HepG2 (cell line): ENCODE data around the gene PHF2. TPM values are rescaled to one million over a fixed set of nuclear protein-coding genes. Genes with fewer than 3 reads are reported as not detected.

Source experiments
- ATAC-seq: fragments of 200-7000 bp; cut with Tn5 transposase; 3 replicates; pipeline ENCODE4 v1.9.1; 2020; ENCODE audit warnings: mild to moderate bottlenecking, moderate library complexity
- BruUV-seq: library from RNA; stranded (reverse); fragments of 400-500 nt; replicated peaks from 2 replicates; lab custom pipeline; 2021; lab: Mats Ljungman, UMichigan
- CTCF ChIA-PET: fragments of 300-600 bp; formaldehyde crosslinking; extraction: SDS; loops from one replicate; lab custom pipeline; 2021; ENCODE audit warnings: low total read pairs, inconsistent platforms, low intra/inter-chr PET ratio; lab: Yijun Ruan, JAX
- POLR2A ChIA-PET: fragments of 350-600 bp; sonication (Branson Sonifier 250); formaldehyde crosslinking; loops from one replicate; lab custom pipeline; 2020; ENCODE audit warnings: antibody characterized with exemption, inconsistent platforms; lab: Yijun Ruan, JAX
- DNase-seq: peaks from one replicate; pipeline ENCODE4 v3.0.0-alpha.2; 2015; ENCODE audit warnings: low spot score
- FAIRE-seq: peaks from 3 replicates; lab custom pipeline; 2011; peaks lifted over from hg19 to GRCh38; lab: Jason Lieb, UNC
- H2AFZ ChIP-seq: one replicate; pipeline ENCODE4 v1.6.1; 2011; ENCODE audit warnings: low read length, inconsistent platforms
- H3K27ac ChIP-seq: fragments of 300-600 bp; 3 replicates; pipeline ENCODE4 v1.8.0; 2011; ENCODE audit warnings: mixed run types, mild to moderate bottlenecking, mixed read lengths, low read length, inconsistent platforms; ENCODE audit not compliant: insufficient read depth; ENCODE audit errors: extremely low read length
- H3K27me3 ChIP-seq, 2 experiments: fragments of 200-600 bp in 1 of 2; 2 replicates in 1 of 2; 3 replicates in 1 of 2; pipeline versions ENCODE4 v1.6.0 to v1.8.0; 2011; ENCODE audit warnings: low read length in 2 of 2, mild to moderate bottlenecking in 2 of 2, moderate library complexity in 2 of 2, inconsistent platforms in 1 of 2; ENCODE audit not compliant: insufficient read depth in 2 of 2, control insufficient read depth in 1 of 2
- H3K36me3 ChIP-seq, 2 experiments: fragments of 200-600 bp in 1 of 2; replicated peaks in 1 of 2; 2 replicates in 1 of 2; 3 replicates in 1 of 2; pipeline versions ENCODE4 v1.5.1 to v1.8.0; 2011; ENCODE audit warnings: low read length in 2 of 2, inconsistent platforms in 1 of 2; ENCODE audit not compliant: insufficient read depth in 2 of 2, control insufficient read depth in 1 of 2
- H3K4me1 ChIP-seq: 2 replicates; pipeline ENCODE4 v1.5.1; 2012; ENCODE audit warnings: low read length, inconsistent platforms; ENCODE audit not compliant: insufficient read depth
- H3K4me2 ChIP-seq: 2 replicates; pipeline ENCODE4 v1.6.0; 2011; ENCODE audit warnings: low read depth, low read length, inconsistent platforms
- H3K4me3 ChIP-seq, 3 experiments: fragments of 200-600 bp in 1 of 3; sonication (generic), shearing (Covaris generic) in 1 of 3; replicated peaks in 1 of 3; 2 replicates each; pipeline ENCODE4 v1.5.1; 2011 to 2016; ENCODE audit warnings: low read length in 3 of 3, inconsistent platforms in 2 of 3, low read depth in 2 of 3, mild to moderate bottlenecking in 2 of 3, control low read depth in 1 of 3, mixed read lengths in 1 of 3; ENCODE audit not compliant: insufficient read depth in 1 of 3
- H3K79me2 ChIP-seq: one replicate; pipeline ENCODE4 v1.6.1; 2011; ENCODE audit warnings: low read length, inconsistent platforms; ENCODE audit not compliant: insufficient read depth
- H3K9ac ChIP-seq: 2 replicates; pipeline ENCODE4 v1.6.0; 2011; ENCODE audit warnings: mild to moderate bottlenecking, low read depth, low read length, inconsistent platforms; ENCODE audit not compliant: insufficient read depth
- H3K9me3 ChIP-seq: 2 replicates; pipeline ENCODE4 v1.5.1; 2012; ENCODE audit warnings: mild to moderate bottlenecking, low read length
- H4K20me1 ChIP-seq: 2 replicates; pipeline ENCODE4 v1.6.0; 2011; ENCODE audit warnings: inconsistent platforms, mild to moderate bottlenecking, low read length, moderate library complexity; ENCODE audit not compliant: insufficient read depth
- ZNF350 ChIP-seq: sonication (generic); formaldehyde crosslinking; IDR thresholded peaks from 2 replicates; pipeline ENCODE4 v1.4.0; 2020; ENCODE audit warnings: mild to moderate bottlenecking, low read depth, missing genetic modification reagents, borderline replicate concordance
- WGBS: methylation state at CpG from one replicate; pipeline ENCODE4 v1.1.6; 2017; ENCODE audit warnings: low lambda C conversion rate; 5-methylcytosine and 5-hydroxymethylcytosine counted together
- in situ Hi-C: cut with HindIII; loops from 2 replicates; pipeline ENCODE4 v1.10.0; 2017; ENCODE audit warnings: low pct_unique_long_range_greater_than_20kb; ENCODE audit not compliant: extremely low pct_ligation_motif_present
- intact Hi-C: fragments of 100-400 bp; cut with micrococcal nuclease; formaldehyde crosslinking; loops from one replicate; pipeline ENCODE4 v1.10.0; 2022; ENCODE audit not compliant: unreplicated experiment
- polyA plus RNA-seq, 8 experiments: library from polyadenylated mRNA; depleted of rRNA in 3 of 8; stranded (reverse) in 7 of 8; unstranded in 1 of 8; fragments of >200 nt; fragmentation: Illumina TruSeq in 4 of 8; extraction: Trizol in 4 of 8; gene quantifications; 2 replicates each; pipeline versions ENCODE4 v1.2.1 to v1.2.3, GENCODE V29; 2011 to 2016; ENCODE audit warnings: low read depth in 4 of 8, missing spikeins in 1 of 8, mixed read lengths in 1 of 8; ENCODE audit not compliant: insufficient read depth in 1 of 8
- total RNA-seq, 5 experiments: library from RNA; depleted of rRNA; stranded (reverse); fragments of >200 nt; fragmentation: Illumina TruSeq; extraction: Trizol; gene quantifications; 2 replicates each; pipeline ENCODE4 v1.2.3, GENCODE V29; 2016; ENCODE audit warnings: low read depth in 1 of 5
- TF ChIP-seq, protein P1 (sequence below): sonication (generic); formaldehyde crosslinking; IDR thresholded peaks from 2 replicates; pipeline ENCODE4 v1.4.0; 2020; ENCODE audit warnings: missing genetic modification reagents, mild to moderate bottlenecking, borderline replicate concordance

PHF2 gene
- total and polyA plus RNA-seq, 2 of the 13 experiments (the other 11 are each of a cell fraction or from before 2014, with no cell fraction given) = 6.6 to 9.1 TPM

DNA sequence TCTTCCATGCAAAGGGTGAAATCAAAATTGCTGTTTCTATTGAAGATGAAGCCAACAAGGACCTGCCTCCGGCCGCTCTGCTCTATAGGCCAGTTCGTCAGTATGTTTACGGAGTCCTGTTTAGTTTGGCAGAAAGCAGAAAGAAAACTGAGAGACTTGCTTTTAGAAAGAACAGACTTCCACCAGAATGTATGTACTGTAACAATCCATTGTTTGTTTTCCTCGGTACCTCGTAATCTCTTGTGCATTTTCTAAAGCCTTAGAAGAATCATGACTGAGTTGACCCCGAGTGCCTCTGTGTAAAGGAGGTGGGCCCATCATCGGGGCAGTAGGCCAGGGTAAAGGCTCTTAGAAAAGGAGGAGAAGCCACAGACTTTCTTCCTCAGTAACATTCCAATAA, 44.2 kb upstream of the PHF2 start (continued):
- TF ChIP-seq ZNF350 (CRISPR knock-in tag) = no peak

DNA sequence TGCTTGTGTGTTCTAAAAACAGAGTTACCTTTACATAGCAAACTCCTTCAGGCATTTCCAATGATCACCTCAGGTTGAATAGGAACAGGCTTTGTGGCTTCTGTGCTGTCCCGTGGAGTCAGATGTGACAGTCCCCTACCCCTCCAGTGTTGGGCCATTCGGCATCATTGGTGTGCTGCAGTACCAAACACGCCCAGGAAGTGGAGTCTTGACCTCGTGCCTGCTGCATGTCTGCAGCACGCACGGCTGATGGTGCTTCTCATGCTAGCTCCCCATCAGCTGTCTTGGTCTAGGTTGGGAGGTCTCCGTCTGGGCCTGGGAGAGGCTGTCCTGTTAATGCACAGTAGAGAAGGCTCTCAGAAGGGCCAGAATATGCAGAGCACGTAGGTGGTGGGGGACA, 42.5 kb upstream of the PHF2 start:
- intact Hi-C loops = no loop called here

More for the DNA sequence above, 42.5 kb upstream of the PHF2 start:
- no peaks in the 10 kb centered on the region for H3K79me2 ChIP-seq
- FAIRE-seq (no peak), DNase-seq (no peak), ATAC-seq (peak; percentile 56; the same call in 2 of the 3 replicates)
- ChIA-PET POLR2A (no interaction called here), CTCF (no interaction called here)
- no peak overlapping the region for H3K4me2 ChIP-seq
- no peak overlapping the region for H2AFZ ChIP-seq
- BruUV-seq = no TSS peak
- H3K9me3 ChIP-seq = no peaks in the 10 kb centered on the region
- no peaks in the 10 kb centered on the region for H3K27me3 ChIP-seq
- 96% methylated on average over 8 of the region's 8 CpGs for WGBS
- H4K20me1 ChIP-seq = no peaks in the 10 kb centered on the region
- TF ChIP-seq, protein P1, sequence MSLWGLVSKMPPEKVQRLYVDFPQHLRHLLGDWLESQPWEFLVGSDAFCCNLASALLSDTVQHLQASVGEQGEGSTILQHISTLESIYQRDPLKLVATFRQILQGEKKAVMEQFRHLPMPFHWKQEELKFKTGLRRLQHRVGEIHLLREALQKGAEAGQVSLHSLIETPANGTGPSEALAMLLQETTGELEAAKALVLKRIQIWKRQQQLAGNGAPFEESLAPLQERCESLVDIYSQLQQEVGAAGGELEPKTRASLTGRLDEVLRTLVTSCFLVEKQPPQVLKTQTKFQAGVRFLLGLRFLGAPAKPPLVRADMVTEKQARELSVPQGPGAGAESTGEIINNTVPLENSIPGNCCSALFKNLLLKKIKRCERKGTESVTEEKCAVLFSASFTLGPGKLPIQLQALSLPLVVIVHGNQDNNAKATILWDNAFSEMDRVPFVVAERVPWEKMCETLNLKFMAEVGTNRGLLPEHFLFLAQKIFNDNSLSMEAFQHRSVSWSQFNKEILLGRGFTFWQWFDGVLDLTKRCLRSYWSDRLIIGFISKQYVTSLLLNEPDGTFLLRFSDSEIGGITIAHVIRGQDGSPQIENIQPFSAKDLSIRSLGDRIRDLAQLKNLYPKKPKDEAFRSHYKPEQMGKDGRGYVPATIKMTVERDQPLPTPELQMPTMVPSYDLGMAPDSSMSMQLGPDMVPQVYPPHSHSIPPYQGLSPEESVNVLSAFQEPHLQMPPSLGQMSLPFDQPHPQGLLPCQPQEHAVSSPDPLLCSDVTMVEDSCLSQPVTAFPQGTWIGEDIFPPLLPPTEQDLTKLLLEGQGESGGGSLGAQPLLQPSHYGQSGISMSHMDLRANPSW = no peak
- H3K9ac ChIP-seq = no peak overlapping the region
- H3K36me3 ChIP-seq = peaks cover 17 to 77% of the 10 kb centered on the region in 2 experiments
- no peaks in the 10 kb centered on the region for H3K4me1 ChIP-seq
- in situ Hi-C loops = no loop called here
- no peak overlapping the region for H3K4me3 ChIP-seq
- no peak overlapping the region for H3K27ac ChIP-seq
